K562 (cell line): ENCODE measurements around the gene LRRC57. TPM values are rescaled to one million over a fixed set of nuclear protein-coding genes. Genes with fewer than 3 reads are reported as not detected.

Experiments
- CREB3L1 ChIP-seq: fragments of 450-650 bp; IDR thresholded peaks from 2 replicates; pipeline ENCODE4 v1.6.1; 2014; ENCODE audit warnings: low read depth, mild to moderate bottlenecking, moderate library complexity, borderline replicate concordance
- CXXC5 ChIP-seq: fragments of 250-450 bp; sonication (Bioruptor Pico); IDR thresholded peaks from 2 replicates; pipeline ENCODE4 v1.8.0; 2022; ENCODE audit warnings: inconsistent platforms, mild to moderate bottlenecking, moderate library complexity
- DMBX1 ChIP-seq: fragments of 250-450 bp; sonication (Bioruptor Pico); IDR thresholded peaks from 2 replicates; pipeline ENCODE4 v1.8.0; 2022; ENCODE audit warnings: inconsistent platforms, mild to moderate bottlenecking, moderate library complexity, borderline replicate concordance
- GABPB1 ChIP-seq: sonication (generic); formaldehyde crosslinking; IDR thresholded peaks from 2 replicates; pipeline ENCODE4 v1.8.0; 2022; ENCODE audit warnings: mild to moderate bottlenecking, missing genetic modification reagents
- GTF2E2 ChIP-seq: fragments of 200-800 bp; sonication (Bioruptor generic); IDR thresholded peaks from 2 replicates; pipeline ENCODE4 v1.6.1; 2016; ENCODE audit warnings: missing genetic modification characterization, missing compliant biosample characterization
- HNRNPL ChIP-seq: fragments of 200-400 bp; formaldehyde crosslinking; IDR thresholded peaks from 2 replicates; pipeline ENCODE4 v1.6.1; 2017; ENCODE audit warnings: low read depth, mild to moderate bottlenecking, low read length
- KAT2B ChIP-seq: IDR thresholded peaks from one replicate; pipeline ENCODE4 v1.6.1; 2012; ENCODE audit warnings: low read depth, mild to moderate bottlenecking, control low read depth, inconsistent platforms, low read length, moderate library complexity
- KHSRP ChIP-seq: fragments of 450-650 bp; IDR thresholded peaks from 2 replicates; pipeline ENCODE4 v1.6.1; 2017
- RBBP5 ChIP-seq: fragments of 200-600 bp; sonication (generic); IDR thresholded peaks from 2 replicates; pipeline ENCODE4 v1.6.1; 2012; ENCODE audit warnings: borderline replicate concordance, mild to moderate bottlenecking, low read length, control low read depth, inconsistent platforms; ENCODE audit not compliant: insufficient read depth, poor library complexity, severe bottlenecking
- SMARCA4 ChIP-seq: fragments of 450-650 bp; IDR thresholded peaks from 2 replicates; pipeline ENCODE4 v1.6.1; 2016
- SUPT5H ChIP-seq: fragments of 450-650 bp; IDR thresholded peaks from 2 replicates; pipeline ENCODE4 v1.6.1; 2016
- TEAD1 ChIP-seq, 2 experiments: fragments of 450-650 bp in 1 of 2; sonication (generic) in 1 of 2; formaldehyde crosslinking; IDR thresholded peaks; 2 replicates each; pipeline versions ENCODE4 v1.4.0 to v1.8.0; 2020 to 2022; ENCODE audit warnings: mild to moderate bottlenecking in 2 of 2, missing genetic modification reagents in 1 of 2
- U2AF1 ChIP-seq: fragments of 200-400 bp; formaldehyde crosslinking; optimal IDR thresholded peaks from 2 replicates; pipeline ENCODE3; 2017; ENCODE audit warnings: mild to moderate bottlenecking, low read depth, low read length, moderate library complexity
- ZBTB9 ChIP-seq: fragments of 450-650 bp; formaldehyde crosslinking; IDR thresholded peaks from 2 replicates; pipeline ENCODE4 v1.4.0; 2020; ENCODE audit warnings: mild to moderate bottlenecking, moderate library complexity
- ZNF407 ChIP-seq: fragments of 450-650 bp; IDR thresholded peaks from 2 replicates; pipeline ENCODE4 v1.6.1; 2016; ENCODE audit warnings: low read depth
- polyA plus RNA-seq, 8 experiments: library from polyadenylated mRNA; depleted of rRNA in 4 of 8; stranded (reverse) in 5 of 8; unstranded in 3 of 8; fragments of >200 nt; fragmentation: Nextera tagmentation in 2 of 8; fragmentation: Illumina TruSeq in 1 of 8; extraction: Ambion mirVana in 2 of 8; extraction: Trizol in 1 of 8; gene quantifications; 2 replicates each; pipeline versions ENCODE4 v1.2.1 to v1.2.3, GENCODE V29; 2011 to 2014; ENCODE audit warnings: inconsistent platforms in 1 of 8, missing spikeins in 1 of 8
- total RNA-seq, 7 experiments: library from RNA; depleted of rRNA in 6 of 7; stranded (reverse); fragments of >200 nt in 6 of 7; fragmentation: Illumina TruSeq in 2 of 7; extraction: Trizol in 2 of 7; gene quantifications; 2 replicates each; pipeline versions ENCODE4 v1.2.1 to v1.2.3, GENCODE V29; 2011 to 2021; ENCODE audit warnings: low replicate concordance in 1 of 7

The LRRC57 gene
- total and polyA plus RNA-seq, 9 of the 15 experiments (the other 6 are each of a cell fraction or from before 2014, with no cell fraction given) = 3.9 to 20.4 (median 14.8) TPM

GRCh38 chr15:42575188-42576039 is 26.8 kb upstream of the LRRC57 start, which contains the start of gene STARD9 (continued):
- 0 out of 2 replicates have a peak, but pooled peaks have one; percentile 52 for TF ChIP-seq GABPB1 (CRISPR knock-in tag)
- TF ChIP-seq DMBX1 = 0 out of 2 replicates have a peak, but pooled peaks have one; percentile 61
- peak; percentile 55 to 83; a peak in 3 of 4 replicates for TF ChIP-seq TEAD1 (CRISPR knock-in tag; IDR thresholded peaks at IDR 0.05)
- 0 out of 2 replicates have a peak, but pooled peaks have one; percentile 60 for TF ChIP-seq CREB3L1
- no peak for TF ChIP-seq KHSRP
- peak; percentile 97 for TF ChIP-seq HNRNPL
- TF ChIP-seq GTF2E2 = no peak
- peak; percentile 82 for TF ChIP-seq CXXC5
- TF ChIP-seq ZBTB9 (CRISPR knock-in tag) = 0 out of 2 replicates have a peak, but pooled peaks have one; percentile 46
- peak; percentile 73 for TF ChIP-seq U2AF1
- 0 out of 2 replicates have a peak, but pooled peaks have one; percentile 35 for TF ChIP-seq ZNF407
- peak; percentile 72 for TF ChIP-seq SUPT5H
- 0 out of 2 replicates have a peak, but pooled peaks have one; percentile 28 for TF ChIP-seq SMARCA4
- TF ChIP-seq RBBP5 = peak; percentile 83
- TF ChIP-seq KAT2B = no peak
